LNCAP (cell line): Measurements from ENCODE around the gene TMCC1.

ENCODE experiments used
- CTCF ChIP-seq: fragments of 450-650 bp; IDR thresholded peaks from 2 replicates; pipeline ENCODE4 v1.5.1; 2017; ENCODE audit warnings: mild to moderate bottlenecking

Gene TMCC1

GRCh38 chr3:129893581-129894070 lies at the start of gene TMCC1:
Gene TMCC1 (minus strand): TSS chr3:129893711.
- no peak for TF ChIP-seq CTCF

GRCh38 chr3:129943020-129943419 lies 49.5 kb upstream of the TMCC1 start:
- TF ChIP-seq CTCF = no peak

- TF ChIP-seq CTCF = peak; percentile 76
These were observed 48.8 kb upstream of the TMCC1 start for GRCh38 chr3:129942296-129942695.

- no peak for TF ChIP-seq CTCF
These were observed 46.6 kb upstream of the TMCC1 start for GRCh38 chr3:129940086-129940485.

GRCh38 chr3:129938140-129938930 lies 44.8 kb upstream of the TMCC1 start:
- TF ChIP-seq CTCF = no peak

- no peak for TF ChIP-seq CTCF
These were observed 44.2 kb upstream of the TMCC1 start for GRCh38 chr3:129937717-129938116.

GRCh38 chr3:129936757-129937156 lies 43.2 kb upstream of the TMCC1 start:
- no peak for TF ChIP-seq CTCF
